Left renal pelvis (tissue), 4 donors: ENCODE measurements around the gene EIPR1. TPM values are rescaled to one million over a fixed set of nuclear protein-coding genes. Genes with fewer than 3 reads are reported as not detected.

ENCODE experiments used
- DNase-seq, 4 donors: peaks; one replicate each; pipeline ENCODE4 v3.0.0-alpha.2; 2013; ENCODE audit warnings: low read depth in 4 of 4, low spot score in 3 of 4
- polyA plus RNA-seq, 4 donors: library from polyadenylated mRNA; unstranded; fragments of 120-200 nt; gene quantifications; one replicate each; pipeline ENCODE4 v1.2.1, GENCODE V29; 2013; ENCODE audit not compliant: insufficient read length in 4 of 4

The EIPR1 gene
- polyA plus RNA-seq, 4 donors: 16.8 to 27.5 (median 22.7) TPM

DNA sequence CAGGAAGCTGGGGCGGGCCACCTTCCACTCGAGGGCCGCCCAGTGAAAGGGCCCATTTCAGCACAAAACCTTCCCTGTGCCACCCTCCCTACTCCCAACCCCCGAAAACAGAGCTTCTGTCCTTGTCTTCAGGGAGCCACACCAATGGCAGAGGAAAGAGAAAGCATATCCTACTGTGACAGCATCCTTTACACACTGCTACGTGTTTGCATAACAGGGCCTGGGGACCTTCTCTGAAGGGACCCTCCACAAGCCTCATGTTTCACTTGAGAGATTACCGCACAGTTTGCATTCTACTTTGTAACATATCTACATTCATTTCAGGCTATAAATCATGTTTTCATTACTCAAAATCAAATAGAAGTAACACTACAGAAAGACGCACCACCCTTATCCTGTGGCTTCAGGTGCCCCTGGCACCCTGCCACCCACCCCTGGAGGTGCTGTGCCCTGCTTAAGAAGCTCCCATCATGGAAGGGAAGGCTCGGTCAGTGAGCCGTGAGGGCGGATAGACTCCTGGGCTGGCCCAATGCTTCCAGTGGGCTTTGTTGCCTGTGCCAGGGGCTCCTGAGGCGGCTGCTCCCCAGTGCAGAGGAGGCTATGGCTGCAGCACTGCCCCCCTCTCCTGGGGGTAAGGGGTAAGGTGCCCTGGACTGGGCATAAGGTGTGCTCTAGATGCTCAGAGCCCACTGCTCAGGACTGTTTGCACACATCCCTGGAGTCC lies 52.0 kb downstream of the EIPR1 start:
- DNase-seq: no peak

DNA sequence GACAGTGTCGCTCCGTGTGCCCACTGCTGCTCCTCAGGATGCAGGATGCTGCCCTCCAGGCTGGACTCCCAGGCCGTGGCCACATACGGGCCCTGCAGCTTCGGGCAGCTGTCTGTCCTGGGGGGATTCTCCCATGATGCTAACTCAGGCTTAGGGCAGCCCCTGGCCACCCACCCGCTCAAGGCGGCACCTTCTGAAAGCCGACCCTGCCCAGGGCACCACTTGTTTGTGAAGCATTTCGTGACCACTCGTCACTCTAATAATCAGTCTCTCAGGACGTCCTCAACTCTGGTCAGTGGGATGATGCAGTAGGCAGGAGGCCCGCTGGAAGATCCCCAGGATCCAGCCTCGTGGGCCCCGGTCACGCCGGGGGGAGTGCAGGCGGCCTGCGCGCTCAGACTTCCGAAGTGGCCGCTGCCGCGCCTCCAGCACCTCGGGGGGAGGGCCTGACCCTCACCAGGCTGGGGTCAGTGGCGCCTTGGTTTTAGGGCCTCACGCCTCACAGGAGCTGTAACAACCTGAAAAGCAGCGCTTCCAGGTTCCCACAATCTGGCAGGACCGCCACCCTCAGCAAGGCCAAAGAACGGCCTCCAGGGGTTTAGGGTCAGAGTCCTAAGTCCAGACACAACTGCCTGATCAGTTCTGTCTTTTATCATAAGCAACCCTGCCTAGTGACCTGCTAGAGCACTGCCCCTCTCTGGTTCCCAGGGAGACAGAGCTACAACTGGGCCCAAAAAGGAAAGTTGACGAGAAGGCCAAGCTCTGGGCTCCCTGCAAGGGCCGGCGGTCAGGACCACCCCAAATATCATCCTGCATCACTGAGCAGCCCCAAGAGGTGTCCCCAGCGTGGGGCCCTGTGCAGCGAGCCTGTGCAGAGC lies 53.0 kb downstream of the EIPR1 start:
- no peak for DNase-seq

DNA sequence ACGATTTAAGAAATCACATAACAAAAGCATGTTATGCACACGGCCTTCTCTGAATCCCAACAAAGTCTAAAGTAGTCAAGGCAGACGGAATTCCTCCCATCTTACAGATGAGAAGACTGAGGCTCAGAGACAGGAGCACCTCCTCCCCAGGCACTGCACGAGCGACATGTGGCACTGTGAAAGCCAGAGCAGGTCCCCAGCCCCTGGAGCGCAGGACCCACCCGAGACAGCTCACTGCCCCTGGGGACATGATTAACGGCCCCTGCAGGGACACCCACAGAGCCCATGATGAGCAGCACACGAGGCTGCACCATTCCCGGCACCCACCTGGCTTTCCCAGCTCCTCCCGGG lies 53.6 kb downstream of the EIPR1 start:
- DNase-seq: no peak

DNA sequence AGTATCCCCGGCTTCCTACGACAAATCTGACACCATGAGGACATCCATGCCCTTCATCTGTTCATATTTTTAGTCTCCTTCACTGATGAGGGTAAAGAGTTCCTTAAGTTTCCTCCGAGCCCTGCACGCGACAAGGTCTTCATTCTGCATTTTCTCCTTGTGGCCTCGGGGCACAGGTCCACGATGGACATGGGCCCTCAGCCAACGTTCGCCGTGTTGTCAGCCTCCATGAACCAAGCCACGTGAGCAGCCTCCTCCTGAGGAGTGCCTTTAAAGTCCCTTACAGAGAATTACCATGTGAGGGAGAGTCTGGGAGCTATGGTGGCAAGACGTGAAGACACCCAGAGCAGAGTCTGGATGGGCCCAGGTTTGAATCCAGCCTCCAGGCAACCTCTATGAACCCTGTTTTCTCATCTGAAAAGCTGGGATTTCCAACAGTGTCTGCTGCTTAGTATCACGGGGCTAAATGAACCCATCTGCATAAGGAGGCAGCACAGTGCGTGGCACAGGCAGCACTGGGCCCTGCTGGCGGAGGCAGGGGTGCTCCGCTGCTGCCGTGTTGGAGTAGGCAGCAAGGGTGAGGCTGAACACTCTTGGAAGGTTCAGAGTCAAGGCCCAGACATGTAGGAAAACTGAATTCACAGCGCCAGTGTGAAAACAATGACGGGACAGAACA lies 54.1 kb downstream of the EIPR1 start:
- no peak for DNase-seq

DNA sequence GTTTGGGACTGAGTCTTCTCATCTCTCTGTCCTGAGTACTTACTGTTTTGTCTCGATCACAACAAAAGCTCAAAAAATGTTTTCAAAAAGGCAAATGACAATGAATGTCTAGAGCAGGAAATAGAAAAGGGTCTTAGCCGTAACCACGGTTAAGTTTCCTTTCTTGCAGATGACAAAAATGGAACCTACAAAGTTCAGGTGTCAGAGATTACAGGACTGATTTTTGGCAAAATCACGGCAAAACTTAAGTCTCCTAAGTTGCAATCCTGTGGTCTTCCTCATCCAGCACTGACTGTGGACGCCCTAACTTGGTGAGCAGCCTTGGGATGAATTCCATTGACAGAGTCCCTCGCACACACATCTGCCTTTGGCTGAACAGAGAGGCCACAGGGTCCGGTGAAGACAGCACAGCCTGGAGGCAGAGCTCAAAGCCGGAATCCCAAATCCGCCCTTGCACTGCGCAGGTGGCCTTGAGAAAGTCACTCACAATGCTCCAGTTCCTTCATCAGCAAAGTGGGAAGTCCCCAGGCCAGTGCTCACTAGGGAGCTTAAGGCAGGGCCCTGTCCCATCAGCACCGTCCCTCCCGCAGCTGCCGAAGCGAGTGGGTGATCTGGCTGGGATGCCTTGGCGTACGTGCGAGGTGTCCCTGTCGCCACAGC lies 55.2 kb downstream of the EIPR1 start:
- DNase-seq: no peak

DNA sequence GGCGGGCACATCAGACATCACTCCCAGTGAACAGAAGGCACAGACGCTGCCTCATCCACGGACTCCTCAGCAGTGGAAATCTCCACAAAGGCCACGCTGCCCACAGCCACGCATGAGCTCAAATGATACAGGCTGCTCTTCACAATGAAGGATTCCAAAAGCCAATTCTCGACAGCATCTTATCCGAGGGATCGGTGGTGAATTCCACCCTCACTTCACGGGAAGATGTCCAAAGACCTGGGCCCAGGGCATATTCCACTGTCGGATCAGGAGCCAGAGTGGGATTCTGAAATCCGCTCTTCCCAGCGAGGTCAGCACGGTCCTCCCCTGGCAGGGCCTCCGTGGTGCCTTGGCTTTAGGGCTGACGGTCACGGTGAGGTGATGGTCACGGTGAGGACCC lies 55.8 kb downstream of the EIPR1 start:
- DNase-seq: no peak

DNA sequence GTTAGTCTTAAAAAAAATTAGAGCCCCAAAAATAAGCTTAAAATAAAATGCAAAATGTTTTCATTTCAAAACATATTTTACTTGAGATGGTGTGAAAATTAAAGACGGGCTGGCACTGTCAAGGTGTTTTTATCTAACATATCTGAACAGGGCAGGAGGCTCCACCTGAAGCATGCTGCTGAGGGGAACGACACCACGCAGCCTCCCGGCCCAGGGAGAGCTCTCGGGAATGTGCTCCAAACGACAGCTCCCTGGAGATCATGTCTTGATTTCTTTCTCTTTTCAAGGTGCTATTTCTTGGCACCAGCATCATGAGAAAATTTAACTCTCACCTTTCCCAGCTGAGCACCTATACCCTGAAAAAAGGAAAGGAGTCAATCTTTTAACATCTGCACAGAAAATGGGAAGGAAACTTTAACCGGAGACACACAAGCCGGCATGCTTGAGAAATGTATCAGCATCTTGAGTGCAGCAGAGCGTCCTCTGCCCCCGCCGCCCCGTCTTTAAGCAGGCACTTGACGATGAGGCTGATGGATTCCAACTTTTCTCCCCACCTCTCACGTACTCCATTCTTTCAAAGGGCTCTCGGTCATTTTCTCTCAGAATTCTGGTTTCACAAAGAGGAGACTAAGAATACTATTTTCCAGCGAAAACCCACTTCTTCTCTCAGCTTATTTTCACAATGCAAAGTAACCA lies 56.6 kb downstream of the EIPR1 start:
- no peak for DNase-seq

DNA sequence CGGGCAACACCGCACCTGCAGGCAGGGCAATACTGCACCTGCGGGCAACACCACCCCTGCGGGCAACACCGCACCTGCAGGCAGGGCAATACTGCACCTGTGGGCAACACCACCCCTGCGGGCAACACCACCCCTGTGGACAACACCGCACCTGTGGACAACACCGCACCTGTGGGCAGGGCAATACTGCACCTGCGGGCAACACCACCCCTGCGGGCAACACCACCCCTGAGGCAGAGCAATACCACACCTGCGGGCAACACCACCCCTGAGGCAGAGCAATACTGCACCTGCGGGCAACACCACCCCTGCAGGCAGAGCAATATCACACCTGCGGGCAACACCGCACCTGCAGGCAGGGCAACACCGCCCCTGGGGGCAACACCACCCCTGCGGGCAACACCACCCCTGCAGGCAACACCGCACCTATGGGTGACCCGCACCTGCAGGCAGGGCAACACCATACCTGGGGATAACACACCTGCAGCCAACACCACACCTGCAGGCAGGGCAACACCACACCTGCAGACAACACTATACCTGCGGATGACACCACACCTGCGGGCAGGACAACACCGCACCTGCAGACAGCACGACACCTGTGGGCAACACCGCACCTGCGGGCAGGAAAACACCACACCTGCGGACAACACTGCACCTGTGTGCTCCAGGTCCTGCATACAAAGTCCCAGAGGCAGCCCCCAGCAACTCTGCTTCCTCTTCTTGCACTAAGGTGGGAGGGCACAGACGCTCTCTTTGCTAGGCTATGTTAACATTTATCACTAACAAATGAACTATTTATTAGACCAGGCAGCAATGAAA lies 57.7 kb downstream of the EIPR1 start:
- no peak for DNase-seq

DNA sequence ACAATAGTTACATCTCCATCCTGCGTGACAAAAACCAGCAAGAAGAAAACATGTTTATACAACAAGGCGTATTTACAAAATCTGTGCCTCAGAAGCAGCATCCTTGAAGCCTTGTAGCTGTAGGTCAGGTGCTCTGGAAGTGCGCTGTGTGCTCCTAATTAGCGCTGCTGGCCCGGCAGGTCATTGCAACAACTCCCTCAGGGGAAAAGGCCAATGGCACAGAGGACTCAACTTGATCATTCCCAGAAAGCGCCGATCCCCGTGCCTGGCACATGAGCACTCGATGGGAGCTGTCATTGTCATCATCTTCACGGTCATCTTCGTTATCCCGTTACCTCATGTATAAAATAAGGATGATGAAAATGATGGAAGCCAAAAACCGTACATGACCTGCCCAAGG lies 58.5 kb downstream of the EIPR1 start:
- no peak for DNase-seq

DNA sequence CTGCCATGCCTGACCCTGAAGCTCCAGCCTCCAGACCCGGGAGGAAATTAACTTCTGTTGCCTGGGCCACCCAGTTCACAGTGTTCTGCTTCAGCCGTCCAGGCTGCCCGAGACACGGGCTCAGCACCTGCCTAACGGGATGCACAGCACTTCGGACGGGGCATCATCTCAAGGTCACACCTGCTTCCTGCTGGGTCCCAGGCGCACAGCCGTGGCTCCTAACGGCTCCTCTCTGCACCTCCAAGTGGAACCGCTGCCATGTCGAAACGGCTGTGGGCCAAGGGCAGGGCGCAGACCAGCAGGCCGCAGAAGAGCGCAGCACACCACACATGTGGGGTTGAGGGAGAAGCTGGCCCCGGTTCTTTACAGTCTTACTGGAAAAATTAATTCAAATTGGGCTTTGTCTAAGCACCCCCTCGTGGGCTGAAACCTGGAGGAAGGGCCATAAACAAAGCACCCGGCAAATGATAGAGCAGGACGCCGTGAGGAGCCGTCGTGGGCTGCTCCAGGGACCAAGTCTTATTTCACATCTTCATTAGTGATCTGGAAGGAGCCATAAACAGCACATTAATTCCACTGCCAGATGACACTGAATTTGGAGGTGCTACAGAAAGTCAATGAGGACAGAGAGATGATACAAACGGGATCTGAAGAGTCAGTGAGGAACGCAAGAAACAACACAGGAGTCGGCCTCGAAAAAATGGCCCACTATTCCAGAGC lies 59.6 kb downstream of the EIPR1 start:
- no peak for DNase-seq

DNA sequence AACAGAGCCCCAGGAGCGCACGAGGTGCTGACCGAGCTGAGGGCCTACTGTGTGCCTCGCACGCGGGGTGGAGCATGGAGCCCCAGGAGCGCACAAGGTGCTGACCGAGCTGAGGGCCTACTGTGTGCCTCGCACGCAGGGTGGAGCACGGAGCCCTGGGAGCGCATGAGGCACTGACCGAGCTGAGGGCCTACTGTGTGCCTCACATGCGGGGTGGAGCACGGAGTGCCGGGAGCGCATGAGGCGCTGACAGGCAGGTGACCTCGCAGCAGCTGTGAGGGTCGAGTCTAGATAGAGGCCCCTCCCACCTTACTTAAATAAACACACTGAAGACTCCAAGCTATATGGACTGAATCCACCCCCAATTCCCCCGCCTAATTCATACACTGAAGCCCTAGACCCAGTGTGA lies 60.3 kb downstream of the EIPR1 start:
- no peak for DNase-seq

DNA sequence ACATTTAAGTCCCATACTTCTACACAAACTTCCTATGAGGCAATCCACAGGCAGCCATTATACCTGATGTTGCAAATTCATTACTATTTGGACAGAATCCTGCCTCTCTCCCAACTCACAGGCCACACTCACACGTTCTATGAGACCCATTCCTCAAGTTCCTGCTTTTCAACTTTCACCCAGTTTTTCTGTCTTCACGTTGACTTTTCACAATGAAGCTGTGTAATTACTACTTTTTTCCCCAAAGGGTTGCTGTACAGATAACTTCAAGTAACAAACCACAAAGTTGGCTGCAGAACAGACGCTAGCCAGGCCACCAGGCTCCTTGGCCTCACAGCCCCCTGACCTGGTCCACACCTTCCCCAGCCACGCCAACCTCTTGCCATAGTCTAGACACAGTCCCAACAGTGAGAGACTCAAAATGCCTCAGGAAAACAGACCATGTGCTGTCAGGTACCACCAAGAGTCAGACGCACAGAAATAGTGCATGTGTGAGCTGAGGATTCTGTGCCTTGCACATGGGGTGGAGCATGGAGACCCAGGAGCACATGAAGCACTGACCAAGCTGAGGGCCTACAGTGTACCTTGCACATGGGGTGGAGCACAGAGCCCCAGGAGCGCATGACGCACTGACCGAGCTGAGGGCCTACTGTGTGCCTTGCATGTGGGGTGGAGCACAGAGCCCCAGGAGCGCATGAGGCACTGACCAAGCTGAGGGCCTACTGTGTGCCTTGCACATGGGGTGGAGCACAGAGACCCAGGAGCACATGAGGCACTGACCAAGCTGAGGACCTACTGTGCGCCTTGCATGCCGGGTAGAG lies 61.0 kb downstream of the EIPR1 start:
- DNase-seq: no peak

DNA sequence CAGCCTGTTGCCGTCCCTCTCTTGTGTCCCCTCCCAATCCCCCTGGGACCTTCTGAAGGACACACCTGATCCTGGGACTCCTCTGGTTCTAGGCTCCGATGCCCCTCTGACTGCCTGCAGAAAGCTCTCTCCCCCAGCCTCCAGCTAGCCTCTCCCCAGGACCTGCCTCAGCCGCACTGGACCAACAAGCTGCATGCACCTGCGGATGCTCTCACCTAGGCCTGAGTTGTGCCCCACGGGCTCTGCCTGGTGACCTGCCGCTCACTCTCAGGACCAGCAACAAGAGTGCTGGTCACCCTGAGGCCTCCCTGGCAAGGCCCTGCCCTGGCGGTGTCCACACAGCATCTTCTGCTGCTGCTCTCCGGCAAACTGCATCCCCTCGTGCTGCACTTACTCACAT lies 63.0 kb downstream of the EIPR1 start:
- DNase-seq: no peak

DNA sequence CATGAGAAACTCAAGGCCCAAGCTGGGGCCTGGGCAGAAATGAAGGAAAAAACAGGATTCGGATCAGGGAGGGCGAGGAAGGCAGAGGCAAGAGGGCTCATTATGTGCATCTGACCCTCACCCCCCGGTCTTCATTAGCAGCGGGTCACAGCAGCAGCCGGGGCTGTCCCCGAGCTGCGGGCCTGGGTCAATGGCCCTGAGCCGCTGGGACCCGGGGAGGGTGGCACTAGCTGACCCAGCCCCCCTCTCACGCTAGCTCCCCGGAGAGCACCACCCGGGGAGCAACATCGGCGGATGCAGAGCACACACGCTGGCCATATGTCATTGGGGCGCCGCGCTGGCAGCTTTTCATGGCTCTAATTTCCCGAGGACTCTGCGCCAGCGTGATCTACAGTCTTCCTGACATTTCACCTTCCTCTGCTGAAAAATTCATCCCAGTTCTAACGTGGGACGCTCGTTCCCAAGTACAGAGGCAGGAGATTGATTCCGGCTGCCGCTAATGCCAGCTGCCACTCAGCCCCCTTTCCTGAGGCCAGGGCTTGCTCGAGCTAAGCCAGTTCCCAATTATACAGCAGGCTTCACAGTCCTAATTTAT lies 63.7 kb downstream of the EIPR1 start:
- no peak for DNase-seq

DNA sequence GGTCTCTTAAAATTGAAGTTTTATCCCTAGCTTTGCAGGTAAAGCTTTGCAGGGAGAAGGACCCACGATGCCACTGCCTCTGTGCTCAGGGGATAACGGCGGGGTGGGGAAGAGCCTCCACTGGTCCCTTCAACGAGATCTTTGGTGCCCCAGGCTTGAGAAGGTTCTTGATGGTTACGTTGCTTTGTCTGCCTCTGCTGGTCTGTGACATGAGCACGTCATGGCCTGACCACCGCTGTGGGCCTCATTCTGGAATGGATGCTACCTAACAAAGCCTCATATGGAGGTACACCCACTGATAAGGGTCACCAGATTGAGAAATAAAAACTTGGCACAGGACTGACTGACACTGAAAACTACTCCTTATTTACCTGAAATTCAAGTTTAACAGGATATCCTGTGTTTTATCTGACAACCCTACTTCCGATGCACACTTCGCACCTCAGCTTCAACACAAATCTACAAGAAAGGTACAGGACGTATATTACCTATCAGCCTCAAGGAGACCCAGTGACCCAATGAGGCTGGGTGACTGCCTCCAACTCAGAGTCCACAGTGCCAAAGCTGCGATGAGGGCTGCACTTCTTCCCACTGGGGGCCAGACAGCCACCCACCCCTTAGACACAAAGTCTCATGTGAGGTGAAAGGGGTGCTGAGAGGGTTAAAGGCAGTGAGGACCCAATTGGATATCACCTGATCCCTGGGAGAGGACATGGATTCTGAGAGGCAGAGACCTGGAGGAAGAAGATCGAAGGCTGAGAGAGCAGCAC lies 64.9 kb downstream of the EIPR1 start:
- DNase-seq: no peak

DNA sequence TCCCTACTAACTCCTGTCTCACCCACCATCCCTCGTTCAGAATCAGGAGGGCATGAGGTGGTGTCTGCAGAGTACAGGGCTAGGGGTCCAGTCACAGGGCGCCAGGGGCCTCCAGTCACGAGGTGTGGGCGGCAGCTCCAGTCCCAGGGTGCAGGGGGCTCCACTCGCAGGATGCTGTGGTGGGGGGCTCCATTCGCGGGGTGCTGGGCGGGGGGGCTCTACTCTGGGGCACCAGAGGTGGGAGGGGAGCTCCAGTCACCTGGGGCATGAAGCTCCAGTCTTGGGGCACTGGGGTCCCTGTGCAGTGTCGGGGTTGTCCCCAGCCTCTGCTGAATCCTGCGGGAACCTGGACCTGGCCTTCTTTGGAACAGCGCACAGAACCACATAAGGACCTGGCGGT lies 66.0 kb downstream of the EIPR1 start:
- DNase-seq: no peak
